Epithelial cell of esophagus (primary cell): ENCODE results near the gene ZNF536.

Source experiments
- DNase-seq: peaks from one replicate; pipeline ENCODE4 v3.0.0; 2010; ENCODE audit warnings: low read depth
- H3K4me3 ChIP-seq: 2 replicates; pipeline ENCODE4 v1.5.1; 2011; ENCODE audit warnings: mild to moderate bottlenecking, low read length, control low read depth
- CTCF ChIP-seq: IDR thresholded peaks from 2 replicates; pipeline ENCODE4 v1.5.1; 2011; ENCODE audit warnings: low read depth, mild to moderate bottlenecking, low read length, control low read depth, inconsistent platforms; ENCODE audit not compliant: insufficient read depth; ENCODE audit errors: missing control alignments

Gene ZNF536

GRCh38 chr19:30567536-30568232, 195.5 kb downstream of the ZNF536 start:
- no peak for TF ChIP-seq CTCF
- DNase-seq: no peak
- H3K4me3 ChIP-seq: no peak overlapping the region

GRCh38 chr19:30570194-30570593, 198.0 kb downstream of the ZNF536 start:
- no peak for TF ChIP-seq CTCF
- no peak overlapping the region for H3K4me3 ChIP-seq
- no peak for DNase-seq

- no peak for TF ChIP-seq CTCF
- DNase-seq: no peak
- no peak overlapping the region for H3K4me3 ChIP-seq
These were observed 205.4 kb downstream of the ZNF536 start for GRCh38 chr19:30577551-30578105.

- no peak for TF ChIP-seq CTCF
- no peak for DNase-seq
- no peak overlapping the region for H3K4me3 ChIP-seq
These were observed 207.2 kb downstream of the ZNF536 start for GRCh38 chr19:30579419-30579818.

GRCh38 chr19:30580673-30581072, 208.5 kb downstream of the ZNF536 start:
- TF ChIP-seq CTCF: no peak
- H3K4me3 ChIP-seq: no peak overlapping the region
- DNase-seq: no peak

GRCh38 chr19:30584090-30584489, 211.9 kb downstream of the ZNF536 start:
- H3K4me3 ChIP-seq: no peak overlapping the region
- DNase-seq: no peak
- TF ChIP-seq CTCF: no peak

- DNase-seq: no peak
- no peak overlapping the region for H3K4me3 ChIP-seq
- no peak for TF ChIP-seq CTCF
These were observed 215.7 kb downstream of the ZNF536 start for GRCh38 chr19:30587869-30588268.
